Hindlimb muscle (tissue), 1 donor: ENCODE measurements around the gene ELOVL2. TPM values are rescaled to one million over a fixed set of nuclear protein-coding genes. Genes with fewer than 3 reads are reported as not detected.

Experiments
- polyA plus RNA-seq: library from polyadenylated mRNA; unstranded; fragments of 120-200 nt; gene quantifications from one replicate; pipeline ENCODE4 v1.2.1, GENCODE V29; 2013; ENCODE audit not compliant: insufficient read length

The ELOVL2 gene
- polyA plus RNA-seq, 1 donor, result 2.1 TPM

Other genes starting within 250 kb of the ELOVL2 start
- 0.84 TPM for gene MAK, start 205.8 kb downstream of the ELOVL2 start, polyA plus RNA-seq
- gene GCM2, start 162.3 kb downstream of the ELOVL2 start, polyA plus RNA-seq, result not detected
- 2.3 TPM for gene SYCP2L, start 157.3 kb downstream of the ELOVL2 start, polyA plus RNA-seq
- gene SMIM13, start 49.5 kb upstream of the ELOVL2 start, polyA plus RNA-seq, result 9.1 TPM
- 0.08 TPM for gene ERVFRD-1, start 67.4 kb upstream of the ELOVL2 start, polyA plus RNA-seq
- 9.6 TPM for gene NEDD9, start 188.4 kb upstream of the ELOVL2 start, polyA plus RNA-seq